Activated T-cell treated with anti-CD3 and anti-CD28 coated beads, Interleukin-2, amount 50 U/mL, for 4 hours (primary cell): ENCODE data around the gene ZNF550. TPM values are rescaled to one million over a fixed set of nuclear protein-coding genes. Genes with fewer than 3 reads are reported as not detected.
"Not testable (repeated sequence)": the region's sequence is repeated elsewhere in the genome, so short reads cannot be mapped to it uniquely, and the experiment has no call there.

Source experiments
- ATAC-seq, 2 donors: fragments of 200-7000 bp; cut with Tn5 transposase; one replicate each; pipeline ENCODE4 v1.10.0; 2021
- DNase-seq: peaks from one replicate; pipeline ENCODE4 v3.0.0-alpha.2; 2020
- H3K27me3 Mint-ChIP-seq: one replicate; pipeline ENCODE4 v1.8.0; 2021; ENCODE audit warnings: low read depth, mixed read lengths
- H3K36me3 Mint-ChIP-seq: one replicate; pipeline ENCODE4 v1.8.0; 2022; ENCODE audit warnings: mixed read lengths; ENCODE audit not compliant: insufficient read depth
- H3K4me1 Mint-ChIP-seq: one replicate; pipeline ENCODE4 v1.8.0; 2021; ENCODE audit warnings: low read depth, mixed read lengths
- H3K4me3 Mint-ChIP-seq: one replicate; pipeline ENCODE4 v1.8.0; 2021; ENCODE audit warnings: mild to moderate bottlenecking, moderate library complexity, mixed read lengths
- H3K9me3 Mint-ChIP-seq: one replicate; pipeline ENCODE4 v1.8.0; 2021; ENCODE audit warnings: mixed read lengths
- total RNA-seq, 3 donors: library from RNA; stranded (reverse); gene quantifications; one replicate each; pipeline ENCODE4 v1.2.1, GENCODE V29; 2021

Gene ZNF550
- total RNA-seq, 3 donors from 2014 or later, result 8.3 to 10.9 (median 8.7) TPM

- peak; percentile 95 for DNase-seq
- peaks cover 38% of the 10 kb centered on the region for H3K9me3 Mint-ChIP-seq
- ATAC-seq, result peak; percentile 99 to 100
- H3K4me3 Mint-ChIP-seq, result peak within 1 kb of the TSS; percentile 83
- H3K27me3 Mint-ChIP-seq, result not testable (repeated sequence)
- H3K36me3 Mint-ChIP-seq, result peaks cover 41% of the 10 kb centered on the region
- peaks cover 23% of the 10 kb centered on the region for H3K4me1 Mint-ChIP-seq
These were observed 59.8 kb downstream of the ZNF550 start, which contains the start of gene ZNF773 for GRCh38 chr19:57499680-57500395. ZNF773 (plus strand) TSS chr19:57499938; CDS start chr19:57500081, 143 bp downstream.

DNA sequence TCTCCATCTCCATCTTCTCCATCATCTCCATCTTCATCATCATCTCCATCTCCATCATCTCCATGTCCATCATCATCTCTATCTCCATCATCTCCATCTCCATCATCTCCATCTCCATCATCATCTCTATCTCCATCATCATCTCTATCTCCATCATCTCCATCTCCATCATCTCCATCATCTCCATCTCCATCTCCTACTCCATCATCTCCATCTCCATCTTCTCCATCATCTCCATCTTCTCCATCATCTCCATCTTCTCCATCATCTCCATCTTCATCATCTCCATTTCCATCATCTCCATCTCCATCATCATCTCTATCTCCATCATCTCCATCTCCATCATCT is 60.4 kb downstream of the ZNF550 start:
- not testable (repeated sequence) for H3K27me3 Mint-ChIP-seq, DNase-seq, ATAC-seq
- Mint-ChIP-seq H3K9me3 (peaks cover 42% of the 10 kb centered on the region), H3K36me3 (peaks cover 41% of the 10 kb centered on the region), H3K4me3 (peak overlapping the region; percentile 83), H3K4me1 (peaks cover 23% of the 10 kb centered on the region)

DNA sequence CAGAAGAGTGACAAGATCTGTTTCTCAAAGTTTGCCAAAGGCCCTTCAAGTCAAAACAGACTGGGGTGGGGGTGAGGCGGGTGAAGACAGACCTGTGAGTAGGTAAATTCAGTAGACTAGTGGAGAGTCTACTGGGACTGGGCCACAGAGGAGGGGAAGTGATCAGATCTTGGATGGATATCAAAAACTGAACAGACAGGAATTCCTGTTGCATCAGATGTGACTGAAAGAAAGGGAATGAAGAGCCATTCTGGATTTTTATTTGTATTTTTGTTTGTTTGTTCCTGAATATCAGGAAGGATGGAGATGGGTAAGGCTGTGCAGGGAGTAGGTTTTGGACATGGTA is 71.4 kb downstream of the ZNF550 start:
- not testable (repeated sequence) for DNase-seq, H3K27me3 Mint-ChIP-seq
- H3K36me3 Mint-ChIP-seq, result peaks cover 44% of the 10 kb centered on the region
- ATAC-seq, result peak in 1 of 2 donors; percentile 5
- H3K4me1 Mint-ChIP-seq, result peaks cover 13% of the 10 kb centered on the region
- peaks cover 34% of the 10 kb centered on the region for H3K9me3 Mint-ChIP-seq
- H3K4me3 Mint-ChIP-seq, result peak overlapping the region; percentile 81

- peak; percentile 99 for ATAC-seq
- peak within 1 kb of the TSS; percentile 81 for H3K4me3 Mint-ChIP-seq
- peaks cover 13% of the 10 kb centered on the region for H3K4me1 Mint-ChIP-seq
- H3K36me3 Mint-ChIP-seq, result peaks cover 38% of the 10 kb centered on the region
- not testable (repeated sequence) for H3K27me3 Mint-ChIP-seq
- H3K9me3 Mint-ChIP-seq, result peaks cover 29% of the 10 kb centered on the region
- peak; percentile 93 for DNase-seq
These were observed 72.0 kb downstream of the ZNF550 start, which contains the start of gene ZNF419 for GRCh38 chr19:57487477-57488298. ZNF419 (plus strand) TSS chr19:57487750; CDS start chr19:57487951, 201 bp downstream.

Other genes with a start within 250 kb of the ZNF550 start
- 1 to 10 TPM; 3.3 to 5.0 (median 3.5) TPM for gene ZNF543, start 239.4 kb downstream of the ZNF550 start, total RNA-seq
- gene ZNF304, start 208.6 kb downstream of the ZNF550 start, total RNA-seq, result 1 to 10 TPM; 3.3 to 4.5 (median 4.1) TPM
- 1 to 10 TPM; 1.8 to 4.5 (median 3.3) TPM for gene TRAPPC2B, start 196.3 kb downstream of the ZNF550 start, total RNA-seq
- gene ZNF547, start 196.3 kb downstream of the ZNF550 start, total RNA-seq, result under 1 TPM; 0.63 to 0.76 (median 0.71) TPM
- 10 to 100 TPM in 1 of 3 donors, 1 to 10 TPM in 2; 6.3 to 10.7 (median 8.7) TPM for gene ZNF548, start 170.0 kb downstream of the ZNF550 start, total RNA-seq
- gene ZNF17, start 148.7 kb downstream of the ZNF550 start, total RNA-seq, result 10 to 100 TPM in 2 of 3 donors, 1 to 10 TPM in 1; 8.9 to 11.1 (median 10.8) TPM
- gene ZNF749, start 124.5 kb downstream of the ZNF550 start, total RNA-seq, result 10 to 100 TPM; 23.2 to 32.8 (median 26.5) TPM
- under 1 TPM in 1 of 3 donors, not detected in 2; 0.08 TPM for gene VN1R1, start 102.7 kb downstream of the ZNF550 start, total RNA-seq
- gene ZNF772, start 82.3 kb downstream of the ZNF550 start, total RNA-seq, result 1 to 10 TPM; 3.1 to 3.7 (median 3.2) TPM
- 1 to 10 TPM; 3.3 to 4.2 (median 3.9) TPM for gene ZNF419, start 72.1 kb downstream of the ZNF550 start, total RNA-seq
- 1 to 10 TPM; 4.5 to 4.6 (median 4.5) TPM for gene ZNF773, start 59.9 kb downstream of the ZNF550 start, total RNA-seq
- gene ZNF549, start 32.5 kb downstream of the ZNF550 start, total RNA-seq, result 1 to 10 TPM; 3.2 to 4.1 (median 3.8) TPM
- gene ZNF416, start 19.0 kb upstream of the ZNF550 start, total RNA-seq, result 1 to 10 TPM; 2.8 to 2.9 (median 2.8) TPM
- gene ZIK1, start 24.3 kb upstream of the ZNF550 start, total RNA-seq, result 1 to 10 TPM; 3.7 to 5.6 (median 5.1) TPM
- gene ZNF530, start 40.0 kb upstream of the ZNF550 start, total RNA-seq, result 1 to 10 TPM; 4.7 to 7.7 (median 4.9) TPM
- 10 to 100 TPM; 13.7 to 18.9 (median 13.7) TPM for gene ZNF134, start 54.4 kb upstream of the ZNF550 start, total RNA-seq
- 1 to 10 TPM; 4.1 to 4.5 (median 4.4) TPM for gene ZNF211, start 73.3 kb upstream of the ZNF550 start, total RNA-seq
- not detected for gene ZSCAN4, start 109.1 kb upstream of the ZNF550 start, total RNA-seq
- 1 to 10 TPM; 8.7 to 9.7 (median 9.2) TPM for gene ZNF551, start 122.1 kb upstream of the ZNF550 start, total RNA-seq
- 1 to 10 TPM; 1.3 to 2.1 (median 1.6) TPM for gene ZNF154, start 149.3 kb upstream of the ZNF550 start, total RNA-seq
- gene ZNF671, start 167.8 kb upstream of the ZNF550 start, total RNA-seq, result 1 to 10 TPM; 4.0 to 6.9 (median 5.9) TPM
- 1 to 10 TPM; 5.5 to 7.6 (median 5.7) TPM for gene ZNF776, start 187.0 kb upstream of the ZNF550 start, total RNA-seq
- 10 to 100 TPM; 14.7 to 17.6 (median 15.5) TPM for gene ZNF586, start 209.8 kb upstream of the ZNF550 start, total RNA-seq